K562 (cell line): ENCODE measurements around the gene C1QTNF8. TPM values are rescaled to one million over a fixed set of nuclear protein-coding genes. Genes with fewer than 3 reads are reported as not detected.

ENCODE experiments used
- ARID2 ChIP-seq: fragments of 450-650 bp; IDR thresholded peaks from 2 replicates; pipeline ENCODE4 v1.6.1; 2017; ENCODE audit warnings: antibody characterized with exemption, mild to moderate bottlenecking
- DEAF1 ChIP-seq: fragments of 450-650 bp; formaldehyde crosslinking; IDR thresholded peaks from 2 replicates; pipeline ENCODE4 v1.4.0; 2020; ENCODE audit warnings: mild to moderate bottlenecking, moderate library complexity
- ZNF280B ChIP-seq: fragments of 250-450 bp; sonication (Bioruptor Pico); IDR thresholded peaks from 2 replicates; pipeline ENCODE4 v1.5.1; 2021; ENCODE audit warnings: mild to moderate bottlenecking
- ZNF449 ChIP-seq: fragments of 250-450 bp; sonication (Bioruptor Pico); IDR thresholded peaks from 2 replicates; pipeline ENCODE4 v1.8.0; 2022; ENCODE audit warnings: moderate library complexity, mild to moderate bottlenecking, inconsistent platforms
- polyA plus RNA-seq, 8 experiments: library from polyadenylated mRNA; depleted of rRNA in 4 of 8; stranded (reverse) in 5 of 8; unstranded in 3 of 8; fragments of >200 nt; fragmentation: Nextera tagmentation in 2 of 8; fragmentation: Illumina TruSeq in 1 of 8; extraction: Ambion mirVana in 2 of 8; extraction: Trizol in 1 of 8; gene quantifications; 2 replicates each; pipeline versions ENCODE4 v1.2.1 to v1.2.3, GENCODE V29; 2011 to 2014; ENCODE audit warnings: inconsistent platforms in 1 of 8, missing spikeins in 1 of 8
- total RNA-seq, 7 experiments: library from RNA; depleted of rRNA in 6 of 7; stranded (reverse); fragments of >200 nt in 6 of 7; fragmentation: Illumina TruSeq in 2 of 7; extraction: Trizol in 2 of 7; gene quantifications; 2 replicates each; pipeline versions ENCODE4 v1.2.1 to v1.2.3, GENCODE V29; 2011 to 2021; ENCODE audit warnings: low replicate concordance in 1 of 7

Gene C1QTNF8
- total and polyA plus RNA-seq, 9 of the 15 experiments (the other 6 are each of a cell fraction or from before 2014, with no cell fraction given) = not detected

GRCh38 chr16:1054660-1055556 is 41.1 kb downstream of the C1QTNF8 start (continued):
- peak; percentile 80; the same call in 1 of the 2 replicates for TF ChIP-seq ARID2
- TF ChIP-seq ZNF449 (CRISPR knock-in tag) = no peak
- 0 out of 2 replicates have a peak, but pooled peaks have one; percentile 21 for TF ChIP-seq DEAF1 (CRISPR knock-in tag)
- no peak for TF ChIP-seq ZNF280B
